ENCODE results near the gene TGM3.
A peak's percentile ranks its signal among the peaks of the same experiment; 100 is the strongest.

The TGM3 gene

GRCh38 chr20:2300002-2300401 is 4.2 kb downstream of the TGM3 start:
- Histone ChIP-seq H3K9me2 (ENCODE audit: low read depth, low read length) (no peaks in the 10 kb centered on the region), H3K4me1 (ENCODE audit: insufficient read depth, low read length, severe bottlenecking) (peaks cover 20% of the 10 kb centered on the region), H3K9ac (ENCODE audit: low read length) (no peak overlapping the region), H3K36me3 (ENCODE audit: insufficient read depth, low read length) (no peaks in the 10 kb centered on the region), H3K9me3 (ENCODE audit: low read length) (no peaks in the 10 kb centered on the region), H2AFZ (ENCODE audit: low read length) (no peak overlapping the region), H4K20me1 (ENCODE audit: insufficient read depth, low read length) (no peaks in the 10 kb centered on the region), H3K4me3 (ENCODE audit: low read depth, low read length, poor library complexity, severe bottlenecking) (no peak overlapping the region), H3K27ac (ENCODE audit: low read depth, low read length, poor library complexity, severe bottlenecking) (no peak overlapping the region), H3K27me3 (ENCODE audit: insufficient read depth, low read length) (peaks cover 5% of the 10 kb centered on the region), H3K4me2 (ENCODE audit: low read length) (no peak overlapping the region), H3F3A (ENCODE audit: insufficient read depth, low read length) (no peaks in the 10 kb centered on the region), H3K79me2 (ENCODE audit: insufficient read depth, low read length) (no peaks in the 10 kb centered on the region)
- no peak for TF ChIP-seq EZH2 (IDR thresholded peaks at IDR 0.05; ENCODE audit: borderline replicate concordance, low read length)
- TF ChIP-seq, protein P1, sequence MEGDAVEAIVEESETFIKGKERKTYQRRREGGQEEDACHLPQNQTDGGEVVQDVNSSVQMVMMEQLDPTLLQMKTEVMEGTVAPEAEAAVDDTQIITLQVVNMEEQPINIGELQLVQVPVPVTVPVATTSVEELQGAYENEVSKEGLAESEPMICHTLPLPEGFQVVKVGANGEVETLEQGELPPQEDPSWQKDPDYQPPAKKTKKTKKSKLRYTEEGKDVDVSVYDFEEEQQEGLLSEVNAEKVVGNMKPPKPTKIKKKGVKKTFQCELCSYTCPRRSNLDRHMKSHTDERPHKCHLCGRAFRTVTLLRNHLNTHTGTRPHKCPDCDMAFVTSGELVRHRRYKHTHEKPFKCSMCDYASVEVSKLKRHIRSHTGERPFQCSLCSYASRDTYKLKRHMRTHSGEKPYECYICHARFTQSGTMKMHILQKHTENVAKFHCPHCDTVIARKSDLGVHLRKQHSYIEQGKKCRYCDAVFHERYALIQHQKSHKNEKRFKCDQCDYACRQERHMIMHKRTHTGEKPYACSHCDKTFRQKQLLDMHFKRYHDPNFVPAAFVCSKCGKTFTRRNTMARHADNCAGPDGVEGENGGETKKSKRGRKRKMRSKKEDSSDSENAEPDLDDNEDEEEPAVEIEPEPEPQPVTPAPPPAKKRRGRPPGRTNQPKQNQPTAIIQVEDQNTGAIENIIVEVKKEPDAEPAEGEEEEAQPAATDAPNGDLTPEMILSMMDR (IDR thresholded peaks at IDR 0.05; ENCODE audit: low read length) = no peak

DNA sequence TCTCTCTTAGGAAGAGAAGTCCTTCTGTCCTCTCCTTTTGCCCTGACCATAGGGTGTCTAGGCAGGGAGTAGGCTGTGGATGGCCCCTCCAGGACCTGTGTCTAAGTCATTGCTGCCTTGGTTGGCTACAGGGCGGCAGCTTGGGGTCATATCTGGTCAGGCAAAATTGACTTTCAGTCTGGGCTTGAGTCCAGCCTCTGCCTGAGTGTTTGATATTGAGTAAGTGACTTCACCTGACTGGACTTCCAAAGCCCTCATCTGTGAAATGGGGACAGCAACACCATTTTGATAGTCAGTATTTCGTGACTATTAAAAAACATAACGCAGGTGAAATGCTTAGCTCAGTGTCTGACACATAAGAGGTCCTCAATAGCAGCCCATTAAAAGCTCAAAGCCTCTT is 4.6 kb downstream of the TGM3 start:
- H3K9ac ChIP-seq (ENCODE audit: low read length) = no peak overlapping the region
- H3K4me3 ChIP-seq (ENCODE audit: low read depth, low read length, poor library complexity, severe bottlenecking) = no peak overlapping the region
- 0 out of 2 replicates have a peak overlapping the region, but pooled peaks have one; percentile 51 for H3K4me2 ChIP-seq (ENCODE audit: low read length)
- no peaks in the 10 kb centered on the region for H3K36me3 ChIP-seq (ENCODE audit: insufficient read depth, low read length)
- H2AFZ ChIP-seq (ENCODE audit: low read length) = no peak overlapping the region
- H4K20me1 ChIP-seq (ENCODE audit: insufficient read depth, low read length) = no peaks in the 10 kb centered on the region
- no peaks in the 10 kb centered on the region for H3K9me2 ChIP-seq (ENCODE audit: low read depth, low read length)
- no peaks in the 10 kb centered on the region for H3F3A ChIP-seq (ENCODE audit: insufficient read depth, low read length)
- no peaks in the 10 kb centered on the region for H3K9me3 ChIP-seq (ENCODE audit: low read length)
- peaks cover 5% of the 10 kb centered on the region for H3K27me3 ChIP-seq (ENCODE audit: insufficient read depth, low read length)
- no peaks in the 10 kb centered on the region for H3K79me2 ChIP-seq (ENCODE audit: insufficient read depth, low read length)
- TF ChIP-seq, protein P1 (IDR thresholded peaks at IDR 0.05; ENCODE audit: low read length) = no peak
- no peak for TF ChIP-seq EZH2 (IDR thresholded peaks at IDR 0.05; ENCODE audit: borderline replicate concordance, low read length)
- H3K4me1 ChIP-seq (ENCODE audit: insufficient read depth, low read length, severe bottlenecking) = peaks cover 20% of the 10 kb centered on the region
- H3K27ac ChIP-seq (ENCODE audit: low read depth, low read length, poor library complexity, severe bottlenecking) = no peak overlapping the region

- H3K9me2 ChIP-seq (ENCODE audit: low read depth, low read length) = no peaks in the 10 kb centered on the region
- H3K9me3 ChIP-seq (ENCODE audit: low read length) = no peaks in the 10 kb centered on the region
- no peaks in the 10 kb centered on the region for H3F3A ChIP-seq (ENCODE audit: insufficient read depth, low read length)
- H3K79me2 ChIP-seq (ENCODE audit: insufficient read depth, low read length) = no peaks in the 10 kb centered on the region
- H3K9ac ChIP-seq (ENCODE audit: low read length) = no peak overlapping the region
- H3K27me3 ChIP-seq (ENCODE audit: insufficient read depth, low read length) = peaks cover 5% of the 10 kb centered on the region
- H3K4me3 ChIP-seq (ENCODE audit: low read depth, low read length, poor library complexity, severe bottlenecking) = peak overlapping the region; percentile 11
- H3K4me2 ChIP-seq (ENCODE audit: low read length) = peak overlapping the region; percentile 51
- H3K4me1 ChIP-seq (ENCODE audit: insufficient read depth, low read length, severe bottlenecking) = peaks cover 20% of the 10 kb centered on the region
- H2AFZ ChIP-seq (ENCODE audit: low read length) = 0 out of 2 replicates have a peak overlapping the region, but pooled peaks have one; percentile 15
- no peak overlapping the region for H3K27ac ChIP-seq (ENCODE audit: low read depth, low read length, poor library complexity, severe bottlenecking)
- H3K36me3 ChIP-seq (ENCODE audit: insufficient read depth, low read length) = no peaks in the 10 kb centered on the region
- TF ChIP-seq, protein P1 (IDR thresholded peaks at IDR 0.05; ENCODE audit: low read length) = no peak
- no peak for TF ChIP-seq EZH2 (IDR thresholded peaks at IDR 0.05; ENCODE audit: borderline replicate concordance, low read length)
- H4K20me1 ChIP-seq (ENCODE audit: insufficient read depth, low read length) = no peaks in the 10 kb centered on the region
These were observed 5.4 kb downstream of the TGM3 start for GRCh38 chr20:2301164-2301622.
